HG03457 (cell line): ENCODE results near the gene KRT6C.
"Not testable (repeated sequence)": the region's sequence is repeated elsewhere in the genome, so short reads cannot be mapped to it uniquely, and the experiment has no call there.

Experiments
- ATAC-seq: cut with Tn5 transposase; IDR thresholded peaks from one replicate; pipeline ENCODE4 v1.9.1; 2021; ENCODE audit warnings: moderate number of reproducible peaks; ENCODE audit not compliant: unreplicated experiment

KRT6C gene

DNA sequence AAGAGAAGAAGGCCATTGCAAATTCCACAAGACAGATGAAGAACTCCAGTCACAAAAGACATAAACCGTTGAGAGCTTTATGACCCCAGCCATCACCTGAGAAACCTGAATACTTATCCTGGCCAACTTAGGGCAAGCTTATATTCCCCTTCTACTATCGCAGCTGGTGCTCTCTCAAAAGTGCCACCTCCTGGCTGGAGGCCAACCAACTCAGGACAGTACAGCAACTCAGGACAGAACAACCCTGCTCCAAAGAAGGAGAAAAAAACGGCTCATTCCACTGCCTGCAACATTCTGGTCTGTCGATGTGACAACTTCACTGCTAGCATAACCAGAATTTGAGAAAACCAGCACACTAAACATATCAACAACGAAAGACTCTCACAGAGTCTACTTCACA lies 11.9 kb downstream of the KRT6C start:
- no peak for ATAC-seq

DNA sequence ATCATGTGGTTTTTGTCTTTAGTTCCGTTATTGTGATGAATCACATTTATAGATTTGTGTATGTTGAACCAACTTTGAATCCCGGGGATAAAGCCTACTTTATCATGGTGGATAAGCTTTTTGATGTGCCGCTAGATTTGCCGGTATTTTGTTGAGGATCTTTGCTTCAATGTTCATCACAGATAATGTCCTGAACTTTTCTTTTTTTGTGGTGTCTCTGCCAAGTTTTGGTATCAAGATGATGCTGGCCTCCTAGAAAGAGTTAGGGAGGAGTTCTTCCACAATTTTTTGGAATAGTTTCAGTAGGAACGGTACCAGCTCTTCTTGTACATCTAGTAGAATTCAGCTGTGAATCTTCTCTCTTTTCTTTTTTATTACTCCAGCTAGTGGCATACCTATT lies 14.7 kb downstream of the KRT6C start:
- ATAC-seq = no peak

- no peak for ATAC-seq
These were observed 17.8 kb downstream of the KRT6C start for GRCh38 chr12:52455821-52456220.

- no peak for ATAC-seq
These were observed 19.0 kb downstream of the KRT6C start for GRCh38 chr12:52454411-52455201.

DNA sequence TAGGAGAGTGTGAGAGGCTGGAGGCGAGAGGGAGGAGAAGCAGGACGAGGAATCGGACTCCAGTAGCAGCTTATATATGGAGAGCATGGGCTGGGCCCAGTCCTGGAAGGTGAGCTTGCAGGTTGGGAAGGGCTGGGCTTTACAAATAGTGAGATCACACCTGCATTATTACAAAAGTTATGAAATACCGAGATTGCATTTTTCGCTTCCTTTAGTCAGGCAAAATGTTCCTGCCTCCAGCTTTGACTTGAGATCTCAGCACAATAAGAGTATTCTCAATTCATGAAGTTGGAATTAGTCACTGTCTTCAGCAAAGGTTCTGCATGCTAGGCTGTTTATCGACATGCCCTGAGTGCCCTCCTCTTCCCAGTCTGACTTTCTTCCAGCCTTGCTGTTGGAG lies 21.5 kb downstream of the KRT6C start, which contains the start of gene KRT6B:
Gene KRT6B, minus strand, starts transcription at position 46 of the 400 bp plus-strand sequence. CDS start 68 bp downstream, outside the sequence.
- no peak for ATAC-seq

GRCh38 chr12:52448228-52448627 lies 25.4 kb downstream of the KRT6C start:
- no peak for ATAC-seq

DNA sequence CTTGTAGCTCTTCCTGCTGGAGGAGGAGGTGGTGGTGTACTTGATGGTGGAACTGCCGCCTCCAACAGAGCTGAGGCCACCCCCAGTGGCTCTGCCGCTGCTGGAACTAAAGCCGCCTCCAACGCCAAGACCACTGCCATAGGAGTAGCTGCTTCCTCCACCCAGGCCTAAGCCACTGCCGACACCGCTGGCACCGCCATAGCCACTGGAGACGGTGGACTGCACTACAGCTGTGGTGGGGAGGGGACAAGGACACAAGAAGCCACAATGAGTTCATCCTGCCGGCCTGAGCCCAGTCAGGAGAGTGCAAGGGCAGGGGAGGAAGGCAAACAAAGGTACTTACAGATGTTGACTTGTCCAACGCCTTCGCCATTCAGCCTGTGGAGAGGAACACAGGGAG lies 26.4 kb downstream of the KRT6C start:
- not testable (repeated sequence) for ATAC-seq

DNA sequence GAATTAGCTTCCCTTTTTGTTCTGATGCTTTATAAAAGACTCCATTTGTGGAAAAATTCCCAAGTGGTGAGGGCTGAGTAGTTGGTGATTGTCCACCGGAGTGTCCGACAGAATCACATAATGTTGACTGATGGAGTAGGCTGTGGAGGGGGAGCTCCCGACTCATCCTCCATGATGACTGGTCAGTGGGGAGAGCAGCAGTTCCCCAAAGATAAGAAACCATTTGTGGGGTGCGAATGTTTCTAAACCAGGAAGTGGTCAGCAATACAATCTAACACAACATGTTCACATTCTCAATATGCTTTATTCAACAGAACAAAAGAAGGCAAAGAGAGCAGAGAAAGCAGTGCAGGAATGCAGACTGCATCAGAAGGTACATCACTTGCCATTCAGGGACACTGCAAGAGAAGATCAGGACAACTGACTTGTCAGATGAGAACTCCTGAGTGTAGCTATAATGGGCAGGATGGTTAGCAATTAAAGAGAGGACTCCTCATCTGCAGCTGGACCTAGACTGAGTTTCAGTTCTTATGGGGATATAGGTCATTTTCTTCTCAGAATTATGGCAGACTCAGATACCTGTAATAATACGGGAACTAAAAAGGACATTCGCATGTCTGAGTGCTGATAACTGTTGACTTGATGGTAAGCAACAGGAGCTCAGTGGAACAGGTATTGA lies 27.1 kb downstream of the KRT6C start:
- ATAC-seq = no peak

DNA sequence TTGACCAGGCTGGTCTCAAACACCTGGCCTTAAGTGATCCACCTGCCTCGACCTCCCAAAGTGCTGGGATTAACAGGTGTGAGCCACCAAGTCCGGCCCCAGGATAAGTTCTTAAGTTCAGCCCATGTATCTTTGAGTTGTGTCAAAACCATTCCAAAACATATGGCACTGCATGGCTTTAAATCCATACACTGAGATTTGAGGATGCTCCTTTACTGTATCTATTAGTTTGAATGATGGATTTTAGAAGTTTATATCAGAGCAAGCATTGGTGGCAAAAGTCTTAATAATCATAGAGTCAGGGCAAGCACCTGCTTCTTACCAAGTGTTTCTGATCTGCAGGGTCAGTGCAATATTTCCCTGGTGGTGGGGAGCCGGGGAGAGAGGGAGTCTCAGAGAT lies 27.7 kb downstream of the KRT6C start:
- no peak for ATAC-seq

GRCh38 chr12:52444647-52445595 lies 28.7 kb downstream of the KRT6C start:
- no peak for ATAC-seq

DNA sequence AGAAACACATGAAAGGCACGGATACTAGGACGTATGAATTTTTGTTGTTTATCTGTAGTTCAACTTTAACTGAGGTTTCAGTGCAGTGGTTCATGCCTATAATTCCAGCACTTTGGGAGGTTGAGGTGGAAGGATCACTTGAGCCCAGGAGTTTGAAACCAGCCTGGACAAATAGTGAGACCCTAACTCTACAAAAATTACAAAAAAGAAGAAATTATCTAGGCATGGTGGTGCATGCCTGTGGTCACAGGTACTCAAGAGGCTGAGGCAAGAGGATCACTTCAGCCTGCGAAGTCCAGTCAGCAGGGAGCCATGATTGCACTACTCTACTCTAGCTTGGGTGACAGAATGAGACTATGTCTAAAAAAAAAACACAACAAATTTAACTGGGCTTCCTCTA lies 29.6 kb downstream of the KRT6C start:
- no peak for ATAC-seq

GRCh38 chr12:52442600-52443061 lies 31.0 kb downstream of the KRT6C start:
- ATAC-seq = no peak

- no peak for ATAC-seq
These were observed 32.2 kb downstream of the KRT6C start for GRCh38 chr12:52441320-52441911.

DNA sequence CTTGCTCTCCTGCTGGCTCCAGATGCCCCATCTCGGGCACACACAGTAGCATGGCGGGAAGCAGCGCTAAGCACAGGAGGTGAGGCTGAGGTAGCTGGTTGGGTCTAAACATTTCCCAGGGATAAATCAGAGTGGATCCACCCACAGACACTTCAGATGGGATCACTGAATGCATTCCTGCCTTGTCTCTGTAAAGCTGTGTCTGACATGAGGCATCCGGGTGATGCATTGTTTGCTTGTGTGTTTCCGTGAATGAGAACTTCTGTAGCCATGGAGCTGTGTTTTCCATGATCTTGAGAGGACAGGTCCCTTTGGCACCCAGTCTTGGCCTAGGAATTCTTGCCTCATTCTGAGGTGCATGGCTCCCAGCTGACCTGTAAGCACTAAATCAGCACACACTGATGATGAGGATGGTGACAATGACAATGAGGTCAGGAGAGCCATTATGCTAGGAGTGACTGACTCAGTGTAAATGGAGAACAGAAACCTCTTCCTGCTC lies 32.7 kb downstream of the KRT6C start:
- ATAC-seq = no peak

- no peak for ATAC-seq
These were observed 33.8 kb downstream of the KRT6C start for GRCh38 chr12:52439845-52440244.

GRCh38 chr12:52439420-52439819 lies 34.2 kb downstream of the KRT6C start:
- no peak for ATAC-seq

GRCh38 chr12:52438305-52439301 lies 35.0 kb downstream of the KRT6C start:
- no peak for ATAC-seq

DNA sequence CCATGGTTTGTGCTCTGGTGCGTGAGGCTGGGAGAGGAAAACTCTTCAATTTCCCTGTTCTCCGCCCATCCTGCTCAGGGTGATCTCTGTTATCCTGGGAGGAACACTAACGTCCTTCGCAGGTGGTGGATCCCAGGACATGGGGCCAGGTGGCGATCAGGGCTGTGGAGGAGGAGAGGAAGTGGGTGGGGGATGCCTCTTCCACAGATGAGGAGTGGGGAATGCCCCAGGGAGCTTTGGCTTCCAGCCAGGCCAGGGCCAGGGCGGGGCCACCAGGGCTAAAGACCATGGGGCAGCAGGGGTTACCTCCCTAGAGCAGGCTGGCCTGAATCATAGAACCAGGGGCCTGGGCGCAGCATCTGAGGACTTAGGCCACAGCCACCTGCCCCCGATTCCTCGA lies 36.1 kb downstream of the KRT6C start:
- ATAC-seq = no peak

- ATAC-seq = no peak
These were observed 36.7 kb downstream of the KRT6C start for GRCh38 chr12:52436828-52437474.
